ENCODE data around the gene CHN1. TPM values are rescaled to one million over a fixed set of nuclear protein-coding genes. Genes with fewer than 3 reads are reported as not detected.

CHN1 gene
- total and polyA plus RNA-seq, 7 donors: 2.1 to 15.6 (median 11.4) TPM

DNA sequence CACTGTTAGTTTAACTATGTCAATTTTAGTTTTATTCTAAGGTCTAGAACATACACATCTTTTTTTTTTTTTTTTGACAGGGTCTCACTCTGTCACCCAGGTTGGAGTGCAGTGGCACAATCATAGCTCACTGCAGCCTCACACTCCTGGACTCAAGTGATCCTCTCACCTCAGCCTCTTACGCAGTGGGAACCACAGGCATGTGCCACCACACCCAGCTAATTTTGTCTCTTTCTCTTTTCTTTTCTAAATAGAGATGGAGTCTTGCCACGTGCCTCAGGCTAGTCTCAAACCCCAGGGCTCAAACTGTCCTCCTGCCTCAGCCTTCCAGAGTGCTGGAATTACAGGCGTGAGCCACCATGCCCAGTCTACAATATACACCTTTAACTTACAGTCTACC is 171.4 kb downstream of the CHN1 start:
- H3K4me3 ChIP-seq: no peak overlapping the region
- H3K36me3 ChIP-seq: no peaks in the 10 kb centered on the region
- 81 to 87% methylated on average over 3 of the region's 3 CpGs for WGBS, 2 donors
- TF ChIP-seq EP300 (IDR thresholded peaks at IDR 0.05) (no peak), POLR2AphosphoS5 (IDR thresholded peaks at IDR 0.05) (no peak), POLR2A (IDR thresholded peaks at IDR 0.05) (no peak)
- H3K27ac ChIP-seq: no peak overlapping the region
- H3K27me3 ChIP-seq: no peaks in the 10 kb centered on the region
- H3K9me3 ChIP-seq: no peaks in the 10 kb centered on the region
- peaks cover 0 to 15% (median 4%) of the 10 kb centered on the region in 4 donors for H3K4me1 ChIP-seq
- intact Hi-C loops (cut with DNase I): no loop called here
- no peak for DNase-seq

DNA sequence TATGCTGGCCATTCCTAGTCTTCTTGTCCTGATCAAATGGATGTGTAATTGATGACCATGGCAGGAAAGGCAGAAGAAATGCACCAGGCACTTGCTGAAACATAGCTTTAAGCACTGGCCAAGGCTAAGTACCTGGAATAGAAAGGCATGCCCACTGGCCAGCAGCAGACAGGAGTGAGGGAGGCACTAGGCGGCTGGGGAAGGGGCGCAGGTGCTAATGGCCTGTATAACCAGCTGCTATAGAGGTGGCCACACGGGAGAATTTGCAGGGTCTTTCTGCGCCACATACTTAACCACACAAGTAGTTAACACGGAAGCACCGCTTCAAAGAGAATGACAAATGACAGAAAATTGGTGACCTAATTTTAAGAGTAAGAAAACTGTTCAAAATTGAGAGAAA is 174.6 kb downstream of the CHN1 start:
- no peak overlapping the region for H3K27ac ChIP-seq
- TF ChIP-seq EP300 (IDR thresholded peaks at IDR 0.05): no peak
- TF ChIP-seq POLR2AphosphoS5 (IDR thresholded peaks at IDR 0.05): no peak
- TF ChIP-seq, protein P1, sequence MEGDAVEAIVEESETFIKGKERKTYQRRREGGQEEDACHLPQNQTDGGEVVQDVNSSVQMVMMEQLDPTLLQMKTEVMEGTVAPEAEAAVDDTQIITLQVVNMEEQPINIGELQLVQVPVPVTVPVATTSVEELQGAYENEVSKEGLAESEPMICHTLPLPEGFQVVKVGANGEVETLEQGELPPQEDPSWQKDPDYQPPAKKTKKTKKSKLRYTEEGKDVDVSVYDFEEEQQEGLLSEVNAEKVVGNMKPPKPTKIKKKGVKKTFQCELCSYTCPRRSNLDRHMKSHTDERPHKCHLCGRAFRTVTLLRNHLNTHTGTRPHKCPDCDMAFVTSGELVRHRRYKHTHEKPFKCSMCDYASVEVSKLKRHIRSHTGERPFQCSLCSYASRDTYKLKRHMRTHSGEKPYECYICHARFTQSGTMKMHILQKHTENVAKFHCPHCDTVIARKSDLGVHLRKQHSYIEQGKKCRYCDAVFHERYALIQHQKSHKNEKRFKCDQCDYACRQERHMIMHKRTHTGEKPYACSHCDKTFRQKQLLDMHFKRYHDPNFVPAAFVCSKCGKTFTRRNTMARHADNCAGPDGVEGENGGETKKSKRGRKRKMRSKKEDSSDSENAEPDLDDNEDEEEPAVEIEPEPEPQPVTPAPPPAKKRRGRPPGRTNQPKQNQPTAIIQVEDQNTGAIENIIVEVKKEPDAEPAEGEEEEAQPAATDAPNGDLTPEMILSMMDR (IDR thresholded peaks at IDR 0.05): no peak
- TF ChIP-seq POLR2A (IDR thresholded peaks at IDR 0.05): no peak
- H3K36me3 ChIP-seq: no peaks in the 10 kb centered on the region
- 92 to 93% methylated on average over 6 of the region's 6 CpGs for WGBS, 2 donors
- H3K27me3 ChIP-seq: no peaks in the 10 kb centered on the region
- H3K9me3 ChIP-seq: no peaks in the 10 kb centered on the region
- DNase-seq: no peak
- intact Hi-C loops (cut with DNase I): no loop called here
- H3K4me3 ChIP-seq: no peak overlapping the region
- H3K4me1 ChIP-seq: peaks cover 0 to 23% (median 20%) of the 10 kb centered on the region in 4 donors

DNA sequence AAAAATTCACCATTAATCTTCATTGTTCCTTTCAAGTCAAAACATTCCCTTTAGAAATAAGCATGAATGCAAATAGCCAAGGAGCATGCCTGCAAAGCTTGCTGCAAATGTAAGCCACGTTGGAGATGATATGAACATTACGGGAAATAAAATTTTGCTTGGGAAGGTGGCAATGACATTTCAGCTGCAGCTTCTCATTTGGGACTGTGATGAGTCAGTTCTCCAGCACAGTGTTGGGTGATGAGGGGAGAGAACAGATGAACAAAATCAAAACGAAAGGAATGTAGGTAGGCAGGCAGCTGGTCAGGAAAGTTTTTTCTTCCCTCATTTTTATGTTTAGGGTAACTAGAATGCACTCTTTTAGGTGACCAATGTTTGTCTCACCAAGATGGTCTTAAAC is 175.6 kb downstream of the CHN1 start:
- 85 to 87% methylated on average over 3 of the region's 3 CpGs for WGBS, 2 donors
- no peak for DNase-seq
- Histone ChIP-seq H3K36me3 (no peaks in the 10 kb centered on the region), H3K27me3 (no peaks in the 10 kb centered on the region), H3K27ac (no peak overlapping the region), H3K4me3 (no peak overlapping the region), H3K4me1 (peaks cover 0 to 23% (median 20%) of the 10 kb centered on the region in 4 donors), H3K9me3 (no peaks in the 10 kb centered on the region)
- intact Hi-C loops (cut with DNase I): no loop called here
- TF ChIP-seq POLR2A (IDR thresholded peaks at IDR 0.05): no peak
- TF ChIP-seq, protein P1 (IDR thresholded peaks at IDR 0.05): no peak
- TF ChIP-seq POLR2AphosphoS5 (IDR thresholded peaks at IDR 0.05): no peak
- no peak for TF ChIP-seq EP300 (IDR thresholded peaks at IDR 0.05)

- intact Hi-C loops (cut with DNase I): no loop called here
- no peaks in the 10 kb centered on the region for H3K27me3 ChIP-seq
- H3K36me3 ChIP-seq: no peaks in the 10 kb centered on the region
- no peaks in the 10 kb centered on the region for H3K9me3 ChIP-seq
- peak overlapping the region in 3 of 4 donors; percentile 8 to 44 (median 20) for H3K27ac ChIP-seq
- WGBS, 2 donors: 73 to 76% methylated on average over 9 of the region's 9 CpGs
- peaks cover 0 to 23% (median 20%) of the 10 kb centered on the region in 4 donors for H3K4me1 ChIP-seq
- H3K4me3 ChIP-seq: no peak overlapping the region
- TF ChIP-seq EP300 (IDR thresholded peaks at IDR 0.05): no peak
- no peak for TF ChIP-seq POLR2A (IDR thresholded peaks at IDR 0.05)
- TF ChIP-seq, protein P1 (IDR thresholded peaks at IDR 0.05): no peak
- no peak for TF ChIP-seq POLR2AphosphoS5 (IDR thresholded peaks at IDR 0.05)
- DNase-seq: no peak
Observed at GRCh38 chr2:174827371-174828369, 177.5 kb downstream of the CHN1 start.

- no peak for TF ChIP-seq EP300 (IDR thresholded peaks at IDR 0.05)
- no peak for TF ChIP-seq POLR2AphosphoS5 (IDR thresholded peaks at IDR 0.05)
- TF ChIP-seq POLR2A (IDR thresholded peaks at IDR 0.05): no peak
- TF ChIP-seq, protein P1 (IDR thresholded peaks at IDR 0.05): no peak
- WGBS, 2 donors: 24 to 48% methylated on average over 2 of the region's 2 CpGs
- H3K27ac ChIP-seq: peak overlapping the region in 1 of 4 donors; percentile 20
- no peaks in the 10 kb centered on the region for H3K36me3 ChIP-seq
- no peak overlapping the region for H3K4me3 ChIP-seq
- no peak for DNase-seq
- intact Hi-C loops (cut with DNase I): no loop called here
- no peaks in the 10 kb centered on the region for H3K27me3 ChIP-seq
- H3K9me3 ChIP-seq: no peaks in the 10 kb centered on the region
- H3K4me1 ChIP-seq: peaks cover 0 to 23% (median 20%) of the 10 kb centered on the region in 4 donors
Observed at GRCh38 chr2:174826051-174826450, 179.1 kb downstream of the CHN1 start.

All from sigmoid colon (tissue), 7 donors.